Osteoblast (primary cell): ENCODE measurements around the gene GOLGA8J. TPM values are rescaled to one million over a fixed set of nuclear protein-coding genes. Genes with fewer than 3 reads are reported as not detected.
"Not testable (repeated sequence)": the region's sequence is repeated elsewhere in the genome, so short reads cannot be mapped to it uniquely, and the experiment has no call there.

Source experiments
- DNase-seq: peaks from one replicate; pipeline ENCODE4 v3.0.0; 2011; ENCODE audit warnings: low spot score, mixed read lengths; ENCODE audit not compliant: insufficient read length; ENCODE audit errors: missing footprints
- H2AFZ ChIP-seq: 2 replicates; pipeline ENCODE4 v1.6.0; 2011; ENCODE audit warnings: mild to moderate bottlenecking, low read length
- H3K27ac ChIP-seq: 2 replicates; pipeline ENCODE4 v1.5.1; 2011; ENCODE audit warnings: mild to moderate bottlenecking, low read depth, low read length, moderate library complexity
- H3K27me3 ChIP-seq: 2 replicates; pipeline ENCODE4 v1.6.0; 2012; ENCODE audit warnings: mild to moderate bottlenecking, control low read depth, inconsistent platforms, low read length, moderate library complexity; ENCODE audit not compliant: insufficient read depth
- H3K36me3 ChIP-seq: 2 replicates; pipeline ENCODE4 v1.5.1; 2011; ENCODE audit warnings: mild to moderate bottlenecking, low read length, control low read depth, moderate library complexity; ENCODE audit not compliant: insufficient read depth
- H3K4me1 ChIP-seq: 2 replicates; pipeline ENCODE4 v1.5.1; 2011; ENCODE audit warnings: mild to moderate bottlenecking, low read length, control low read depth, moderate library complexity; ENCODE audit not compliant: insufficient read depth
- H3K4me2 ChIP-seq: 2 replicates; pipeline ENCODE4 v1.6.0; 2011; ENCODE audit warnings: mild to moderate bottlenecking, low read length; ENCODE audit not compliant: insufficient read depth
- H3K4me3 ChIP-seq: fragments of 200-600 bp; sonication (generic); 3 replicates; pipeline ENCODE4 v1.5.1; 2012; ENCODE audit warnings: mild to moderate bottlenecking, low read length, inconsistent platforms; ENCODE audit not compliant: insufficient read depth
- H3K79me2 ChIP-seq: 2 replicates; pipeline ENCODE4 v1.6.0; 2012; ENCODE audit warnings: mild to moderate bottlenecking, low read length, control low read depth, inconsistent platforms; ENCODE audit not compliant: insufficient read depth
- H3K9me3 ChIP-seq: 2 replicates; pipeline ENCODE4 v1.5.1; 2011; ENCODE audit warnings: low read depth, low read length, control low read depth
- H4K20me1 ChIP-seq: 2 replicates; pipeline ENCODE4 v1.6.0; 2012; ENCODE audit warnings: mild to moderate bottlenecking, low read length, control low read depth; ENCODE audit not compliant: insufficient read depth
- CTCF ChIP-seq: IDR thresholded peaks from 2 replicates; pipeline ENCODE4 v1.5.1; 2011; ENCODE audit warnings: mild to moderate bottlenecking, low read depth, low read length, moderate library complexity; ENCODE audit errors: extremely low read depth
- total RNA-seq: library from RNA; depleted of rRNA; stranded (reverse); fragments of >200 nt; gene quantifications from 2 replicates; pipeline ENCODE4 v1.2.3, GENCODE V29; 2012

Gene GOLGA8J
- total RNA-seq, 1 donor: not detected

GRCh38 chr15:30044377-30044776 is 38.4 kb upstream of the GOLGA8J start:
- no peak for DNase-seq
- no peaks in the 10 kb centered on the region for H3K79me2 ChIP-seq
- H3K36me3 ChIP-seq: no peaks in the 10 kb centered on the region
- no peaks in the 10 kb centered on the region for H4K20me1 ChIP-seq
- no peak overlapping the region for H3K4me2 ChIP-seq
- no peak overlapping the region for H2AFZ ChIP-seq
- no peaks in the 10 kb centered on the region for H3K4me1 ChIP-seq
- H3K27ac ChIP-seq: no peak overlapping the region
- no peaks in the 10 kb centered on the region for H3K9me3 ChIP-seq
- peaks cover 14% of the 10 kb centered on the region for H3K27me3 ChIP-seq
- TF ChIP-seq CTCF: no peak
- H3K4me3 ChIP-seq: no peak overlapping the region

GRCh38 chr15:30044826-30045225 is 37.9 kb upstream of the GOLGA8J start:
- not testable (repeated sequence) for H3K4me2 ChIP-seq, H3K79me2 ChIP-seq

GRCh38 chr15:30045248-30046041 is 37.3 kb upstream of the GOLGA8J start:
- not testable (repeated sequence) for DNase-seq, H3K4me3 ChIP-seq, H3K36me3 ChIP-seq

More at GRCh38 chr15:30044826-30045225, 37.9 kb upstream of the GOLGA8J start:
- H2AFZ ChIP-seq, H3K4me1 ChIP-seq, H3K27ac ChIP-seq, H4K20me1 ChIP-seq, DNase-seq, H3K9me3 ChIP-seq, H3K36me3 ChIP-seq, H3K4me3 ChIP-seq: not testable (repeated sequence)
- H3K27me3 ChIP-seq: peaks cover 14% of the 10 kb centered on the region

GRCh38 chr15:30046430-30046829 is 36.3 kb upstream of the GOLGA8J start:
- no peak overlapping the region for H2AFZ ChIP-seq

More at GRCh38 chr15:30045248-30046041, 37.3 kb upstream of the GOLGA8J start:
- not testable (repeated sequence) for H3K27ac ChIP-seq, H3K4me1 ChIP-seq, H3K4me2 ChIP-seq, H2AFZ ChIP-seq, H3K9me3 ChIP-seq, H4K20me1 ChIP-seq, H3K79me2 ChIP-seq
- H3K27me3 ChIP-seq: peaks cover 14% of the 10 kb centered on the region

More at GRCh38 chr15:30046430-30046829, 36.3 kb upstream of the GOLGA8J start:
- Histone ChIP-seq H3K79me2 (no peaks in the 10 kb centered on the region), H4K20me1 (no peaks in the 10 kb centered on the region), H3K27ac (no peak overlapping the region), H3K36me3 (no peaks in the 10 kb centered on the region), H3K4me1 (no peaks in the 10 kb centered on the region), H3K4me2 (no peak overlapping the region), H3K9me3 (no peaks in the 10 kb centered on the region), H3K27me3 (peaks cover 14% of the 10 kb centered on the region), H3K4me3 (no peak overlapping the region)
- DNase-seq: no peak
- TF ChIP-seq CTCF: no peak
